GM18498 (cell line): Measurements from ENCODE around the gene LARP4.
"Not testable (repeated sequence)": the region's sequence is repeated elsewhere in the genome, so short reads cannot be mapped to it uniquely, and the experiment has no call there.

Experiments used
- ATAC-seq: cut with Tn5 transposase; IDR thresholded peaks from one replicate; pipeline ENCODE4 v1.9.1; 2021; ENCODE audit warnings: mild to moderate bottlenecking, moderate library complexity; ENCODE audit not compliant: unreplicated experiment

The LARP4 gene

GRCh38 chr12:50400638-50401499 is at the start of gene LARP4:
Gene LARP4, plus strand, starts transcription at chr12:50400885. Its CDS starts 126 bp downstream, at chr12:50401011.
- ATAC-seq, result peak; percentile 95

GRCh38 chr12:50351120-50352043 is 49.3 kb upstream of the LARP4 start:
- no peak for ATAC-seq

GRCh38 chr12:50353404-50353803 is 47.3 kb upstream of the LARP4 start:
- no peak for ATAC-seq

- no peak for ATAC-seq
Measured at GRCh38 chr12:50353869-50354593, 46.7 kb upstream of the LARP4 start.

GRCh38 chr12:50354908-50355307 is 45.8 kb upstream of the LARP4 start:
- no peak for ATAC-seq

DNA sequence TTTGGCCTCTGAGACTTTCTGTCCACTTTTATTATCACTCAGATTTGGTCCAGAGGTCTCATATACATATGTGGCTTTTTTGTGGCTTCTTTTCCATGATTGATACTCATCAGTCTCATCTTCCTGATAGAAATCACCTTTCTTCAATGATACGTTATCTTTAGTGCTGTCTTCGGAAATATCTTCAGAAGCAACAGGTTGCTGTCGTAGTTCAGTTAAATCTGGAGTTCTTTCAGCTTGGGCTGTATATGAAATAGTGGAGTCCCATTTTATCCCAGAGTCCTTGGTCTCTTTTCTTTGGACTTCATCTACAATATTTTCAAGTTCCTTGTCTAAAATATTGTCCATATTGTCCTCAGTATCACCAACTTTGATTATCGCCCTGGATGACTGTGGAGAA is 45.3 kb upstream of the LARP4 start:
- no peak for ATAC-seq

DNA sequence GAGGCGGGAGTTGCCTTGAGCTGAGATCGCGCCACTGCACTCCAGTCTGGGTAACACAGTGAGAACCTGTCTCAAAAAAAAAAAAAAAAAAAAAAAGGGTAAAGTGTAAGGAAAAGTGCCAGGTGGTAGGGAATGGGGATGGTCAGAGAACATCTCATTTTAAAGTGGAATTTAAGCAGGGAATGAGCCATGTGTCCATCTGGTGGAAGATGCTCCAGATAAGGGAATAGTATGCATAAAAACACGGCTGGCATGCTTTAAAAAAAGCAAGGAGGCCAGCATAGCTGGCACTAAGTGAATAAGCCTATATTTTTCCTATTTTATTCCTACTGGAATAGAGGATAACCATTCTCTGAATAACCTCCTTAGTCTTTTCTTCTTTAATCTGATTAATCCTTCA is 38.0 kb upstream of the LARP4 start:
- ATAC-seq, result no peak

DNA sequence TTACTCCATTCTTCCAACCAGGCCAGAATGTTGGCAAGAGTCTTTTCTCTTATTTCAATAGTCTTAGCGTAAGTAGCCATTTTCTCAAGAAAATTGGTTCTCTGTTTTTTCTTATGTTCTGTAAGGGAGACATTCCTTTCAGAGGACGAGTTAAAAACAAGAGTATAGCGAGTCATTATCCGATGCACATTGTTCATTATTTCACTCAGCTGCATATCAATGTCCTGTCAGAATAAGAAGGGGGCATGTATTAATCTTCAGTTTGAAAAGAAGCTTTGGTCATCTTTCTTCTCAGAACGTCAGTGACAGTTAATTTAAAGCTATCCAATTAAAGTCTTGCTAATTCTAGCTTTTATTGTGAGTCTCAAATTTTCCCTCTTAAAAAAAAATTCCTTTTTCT is 37.5 kb upstream of the LARP4 start:
- ATAC-seq, result no peak

GRCh38 chr12:50365709-50366406 is 34.8 kb upstream of the LARP4 start:
- no peak for ATAC-seq

DNA sequence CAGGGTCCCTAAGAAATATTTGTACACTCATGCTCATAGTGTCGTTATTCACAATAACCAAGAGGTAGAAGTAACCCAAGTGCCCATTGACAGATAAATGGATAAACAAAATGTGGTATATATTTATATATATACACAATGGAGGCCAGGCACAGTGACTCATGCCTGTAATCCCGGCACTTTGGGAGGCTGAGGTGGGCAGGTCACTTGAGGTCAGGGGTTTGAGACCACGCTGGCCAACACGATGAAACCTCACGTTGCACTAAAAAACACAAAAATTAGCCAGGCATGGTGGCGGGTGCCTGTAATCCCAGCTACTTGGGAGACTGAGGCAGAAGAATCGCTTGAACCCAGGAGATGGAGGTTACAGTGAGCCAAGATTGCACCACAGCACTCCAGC is 30.0 kb upstream of the LARP4 start:
- ATAC-seq, result not testable (repeated sequence)

GRCh38 chr12:50375802-50376201 is 24.9 kb upstream of the LARP4 start:
- ATAC-seq, result no peak

- no peak for ATAC-seq
Measured at GRCh38 chr12:50380761-50381325, 19.8 kb upstream of the LARP4 start.

DNA sequence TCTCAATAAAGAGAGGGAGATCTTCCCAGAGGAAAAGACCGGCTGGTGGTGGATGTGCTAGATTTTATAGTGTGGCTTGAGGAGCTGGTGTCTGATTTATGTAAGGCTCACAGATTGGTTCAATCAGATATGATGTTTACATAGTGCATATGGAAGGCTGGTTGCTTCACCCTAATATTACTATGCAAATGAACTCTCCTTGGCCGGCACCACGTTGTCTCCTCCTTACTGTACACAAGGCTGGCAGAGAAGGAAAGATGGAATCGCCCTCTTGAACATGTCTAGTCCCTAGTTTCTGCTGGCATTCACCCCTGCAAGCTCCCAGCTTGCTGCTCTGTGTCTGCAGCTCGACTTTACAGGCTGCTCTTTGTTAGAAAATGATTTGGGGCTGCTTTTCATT is 13.2 kb upstream of the LARP4 start:
- ATAC-seq, result no peak

- no peak for ATAC-seq
Measured at GRCh38 chr12:50387972-50388478, 12.7 kb upstream of the LARP4 start.

DNA sequence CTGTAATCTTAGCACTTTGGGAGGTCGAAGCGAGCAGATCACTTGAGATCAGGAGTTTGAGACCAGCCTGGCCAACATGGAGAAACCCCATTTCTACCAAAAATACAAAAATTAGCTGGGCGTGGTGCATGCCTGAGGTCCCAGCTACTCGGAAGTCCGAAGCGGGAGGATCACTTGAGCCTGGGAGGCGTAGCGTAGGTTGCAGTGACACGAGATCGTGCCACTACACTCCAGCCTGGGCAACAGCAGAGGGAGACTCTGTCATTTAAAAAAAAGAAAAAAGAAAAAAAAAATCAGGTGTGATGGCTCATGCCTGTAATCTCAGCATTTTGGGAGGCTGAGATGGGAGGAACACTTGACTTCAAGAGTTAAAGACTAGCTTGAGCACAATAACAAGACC is 11.9 kb upstream of the LARP4 start:
- not testable (repeated sequence) for ATAC-seq

GRCh38 chr12:50390316-50390741 is 10.4 kb upstream of the LARP4 start:
- ATAC-seq, result no peak

- ATAC-seq, result no peak
Measured at GRCh38 chr12:50394469-50395029, 6.1 kb upstream of the LARP4 start.

DNA sequence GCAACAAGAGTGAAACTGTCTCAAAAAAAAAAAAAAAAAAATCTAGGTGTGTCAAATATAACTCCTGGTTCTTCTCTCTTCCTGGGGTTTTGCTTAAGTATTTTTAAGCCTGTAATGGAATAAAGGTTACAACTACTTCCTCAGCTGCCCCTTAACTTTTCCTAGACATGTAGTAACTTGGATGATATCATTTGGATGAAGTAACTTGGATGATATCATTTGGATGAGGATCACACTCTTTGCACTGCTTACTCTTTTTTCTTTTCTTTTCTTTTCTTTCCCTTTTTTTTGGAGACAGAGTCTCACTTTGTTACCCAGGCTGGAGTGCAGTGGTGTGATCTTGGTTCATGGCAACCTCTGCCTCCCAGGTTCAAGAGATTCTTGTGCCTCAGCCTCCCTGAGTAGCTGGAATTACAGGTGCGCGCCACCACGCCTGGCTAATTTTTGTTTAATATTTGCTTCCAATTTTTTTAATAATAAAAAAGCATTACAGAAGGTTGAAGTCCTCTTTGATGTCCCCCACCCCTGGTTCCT is 3.5 kb upstream of the LARP4 start:
- ATAC-seq, result no peak

- ATAC-seq, result no peak
Measured at GRCh38 chr12:50398931-50399330, 1.8 kb upstream of the LARP4 start.
